NCI-H748 (cell line): ENCODE measurements around the gene YLPM1.

Experiments
- DNase-seq: peaks from one replicate; lab custom pipeline; 2025; ENCODE audit not compliant: unreplicated experiment; lab: John Stamatoyannopoulos, UW

YLPM1 gene

GRCh38 chr14:74865156-74865555, 102.0 kb downstream of the YLPM1 start:
- DNase-seq, result no peak

DNA sequence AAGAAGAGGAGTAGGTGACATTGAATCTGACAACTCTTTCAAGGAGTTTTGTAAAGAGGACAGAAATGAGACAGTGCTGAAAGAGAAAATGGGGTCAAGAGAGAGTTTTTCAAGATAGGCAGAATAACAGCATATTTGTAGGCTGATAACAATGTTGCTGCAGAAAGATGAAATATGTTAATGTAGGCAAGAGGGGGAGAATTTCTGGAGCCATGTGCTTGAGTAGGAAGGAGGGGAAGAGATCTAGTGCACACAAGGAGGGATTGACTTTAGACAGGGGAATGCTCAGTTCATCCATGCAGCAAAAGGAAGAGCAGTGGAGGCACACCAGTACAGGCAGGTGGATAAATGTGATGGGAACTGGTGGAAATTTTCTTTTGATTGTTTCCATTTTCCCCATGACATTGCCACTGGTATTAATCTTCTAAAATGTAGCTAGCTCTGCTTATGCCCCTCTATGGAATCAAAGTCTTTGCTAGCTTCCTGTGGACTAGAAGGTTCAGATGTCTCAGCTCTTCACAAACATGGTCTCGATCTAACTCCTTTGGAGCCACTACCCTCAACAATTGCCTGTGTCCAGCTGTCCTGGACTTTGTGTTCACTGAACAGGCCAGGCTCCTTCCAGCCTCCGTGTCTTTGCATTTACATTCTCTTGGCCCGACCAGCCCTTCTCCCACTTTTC, 103.7 kb downstream of the YLPM1 start:
- DNase-seq, result no peak

DNA sequence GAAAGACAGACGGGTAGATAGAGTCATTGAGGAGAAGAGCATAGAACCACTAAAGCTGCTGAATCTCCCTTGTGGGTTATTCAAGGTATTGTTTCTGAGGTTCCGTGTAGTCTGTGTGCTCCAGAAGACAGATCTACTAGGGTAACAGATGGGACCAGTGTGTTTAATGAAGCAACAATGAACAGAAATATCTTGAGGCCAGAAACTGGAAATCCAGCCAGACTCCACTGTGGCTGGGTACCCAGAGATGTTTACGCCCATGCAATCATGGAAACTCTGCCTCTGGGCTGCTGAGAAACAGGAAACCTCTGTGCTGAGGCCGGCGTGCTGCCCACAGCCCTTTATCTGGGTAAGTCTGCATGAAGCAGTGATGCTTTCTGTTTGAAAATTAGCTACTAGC, 104.6 kb downstream of the YLPM1 start:
- no peak for DNase-seq

DNA sequence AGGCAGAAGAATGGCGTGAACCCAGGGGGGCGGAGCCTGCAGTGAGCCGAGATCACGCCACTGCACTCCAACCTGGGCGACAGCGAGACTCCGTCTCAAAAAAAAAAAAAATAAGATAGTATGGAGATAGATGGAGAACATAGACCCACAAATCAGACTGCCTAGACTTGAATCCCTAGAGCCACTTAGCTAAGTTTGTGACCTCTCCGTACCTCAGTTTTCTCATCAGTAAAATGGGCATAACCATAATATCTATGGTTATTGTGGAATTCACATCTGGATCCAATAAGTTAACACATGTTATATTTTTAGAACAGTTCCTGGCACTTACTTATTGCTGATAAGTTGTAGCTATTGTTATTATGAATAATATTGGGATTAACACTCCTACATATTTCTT, 105.6 kb downstream of the YLPM1 start:
- DNase-seq, result no peak

GRCh38 chr14:74871819-74872218, 108.7 kb downstream of the YLPM1 start:
- no peak for DNase-seq

- no peak for DNase-seq
Measured at GRCh38 chr14:74875204-74875603, 112.1 kb downstream of the YLPM1 start.

GRCh38 chr14:74875941-74876913, 113.1 kb downstream of the YLPM1 start, which contains the start of gene PROX2:
Gene PROX2, minus strand, starts transcription at chr14:74876145. Its CDS starts 12,311 bp downstream, at chr14:74863834.
- DNase-seq, result no peak

DNA sequence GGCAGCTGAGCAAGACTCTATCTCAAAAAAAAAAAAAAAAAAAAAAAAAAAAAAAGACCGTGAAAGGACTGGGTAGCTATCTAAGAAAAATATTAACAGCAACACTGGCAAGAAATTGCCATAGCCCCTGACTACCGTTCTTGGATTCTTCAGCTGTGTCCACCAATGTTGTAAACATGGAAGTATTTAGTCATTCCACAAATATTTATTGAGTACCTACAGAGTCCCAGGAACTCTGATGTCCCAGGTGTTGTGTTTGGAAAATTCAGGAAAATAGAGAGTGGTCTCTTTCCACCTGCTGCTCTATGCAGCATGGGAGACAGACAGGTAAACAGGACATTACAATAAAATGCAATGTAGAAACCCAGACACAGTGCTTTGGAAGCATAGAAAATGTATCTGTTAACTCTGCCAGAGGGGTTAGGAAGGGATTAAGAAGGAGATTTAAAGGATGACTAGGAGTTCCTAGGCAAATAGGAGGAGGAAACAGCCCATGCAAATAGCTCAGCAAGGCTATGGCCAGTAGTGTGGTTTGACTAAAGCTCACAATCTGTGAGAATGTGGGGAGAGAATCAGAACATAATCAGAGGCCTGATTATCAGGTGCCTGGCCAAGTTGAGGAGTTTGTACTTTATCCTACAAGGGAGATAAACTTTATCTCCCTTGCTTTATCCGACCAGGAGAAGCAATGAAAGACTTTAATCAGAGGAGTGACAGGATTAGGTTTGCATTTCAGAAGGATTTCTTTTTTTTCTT, 116.5 kb downstream of the YLPM1 start:
- no peak for DNase-seq

- peak; percentile 87 for DNase-seq
Measured at GRCh38 chr14:74881431-74882102, 118.5 kb downstream of the YLPM1 start, which contains the start of gene DLST. Gene DLST, plus strand, starts transcription at chr14:74881916. Its CDS starts 38 bp downstream, at chr14:74881954.

GRCh38 chr14:74882103-74882920, 119.2 kb downstream of the YLPM1 start:
- DNase-seq, result peak; percentile 49
